ENCODE results near the gene SMARCAL1. TPM values are rescaled to one million over a fixed set of nuclear protein-coding genes. Genes with fewer than 3 reads are reported as not detected.

The SMARCAL1 gene
- total RNA-seq, 1 donor from 2014 or later = 34.3 TPM

DNA sequence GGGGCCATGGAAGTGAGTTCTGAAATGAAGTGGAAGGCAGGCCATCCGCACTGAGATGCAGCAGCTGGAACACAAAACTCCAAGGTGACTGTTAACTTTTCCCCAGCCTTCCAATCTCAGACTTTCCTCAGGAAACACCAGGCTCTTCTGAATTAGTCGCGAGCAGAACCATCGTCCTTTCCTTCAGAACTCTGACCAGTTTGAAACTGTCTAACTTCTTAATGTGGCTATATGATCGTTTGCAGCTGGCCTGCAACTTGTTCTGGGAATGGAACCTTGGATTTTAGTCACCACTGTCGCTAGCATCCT lies 85.7 kb downstream of the SMARCAL1 start:
- ATAC-seq (ENCODE audit: low read depth) (no peak), DNase-seq (no peak)
- peak overlapping the region; percentile 92 for H3K27ac Mint-ChIP-seq
- TF ChIP-seq, protein P1, sequence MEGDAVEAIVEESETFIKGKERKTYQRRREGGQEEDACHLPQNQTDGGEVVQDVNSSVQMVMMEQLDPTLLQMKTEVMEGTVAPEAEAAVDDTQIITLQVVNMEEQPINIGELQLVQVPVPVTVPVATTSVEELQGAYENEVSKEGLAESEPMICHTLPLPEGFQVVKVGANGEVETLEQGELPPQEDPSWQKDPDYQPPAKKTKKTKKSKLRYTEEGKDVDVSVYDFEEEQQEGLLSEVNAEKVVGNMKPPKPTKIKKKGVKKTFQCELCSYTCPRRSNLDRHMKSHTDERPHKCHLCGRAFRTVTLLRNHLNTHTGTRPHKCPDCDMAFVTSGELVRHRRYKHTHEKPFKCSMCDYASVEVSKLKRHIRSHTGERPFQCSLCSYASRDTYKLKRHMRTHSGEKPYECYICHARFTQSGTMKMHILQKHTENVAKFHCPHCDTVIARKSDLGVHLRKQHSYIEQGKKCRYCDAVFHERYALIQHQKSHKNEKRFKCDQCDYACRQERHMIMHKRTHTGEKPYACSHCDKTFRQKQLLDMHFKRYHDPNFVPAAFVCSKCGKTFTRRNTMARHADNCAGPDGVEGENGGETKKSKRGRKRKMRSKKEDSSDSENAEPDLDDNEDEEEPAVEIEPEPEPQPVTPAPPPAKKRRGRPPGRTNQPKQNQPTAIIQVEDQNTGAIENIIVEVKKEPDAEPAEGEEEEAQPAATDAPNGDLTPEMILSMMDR (IDR thresholded peaks at IDR 0.05) = no peak
- H3K4me1 Mint-ChIP-seq = peaks cover 69% of the 10 kb centered on the region
- POLR2A ChIA-PET = interaction anchor here (0.6 to 2.6 kb wide), 22 partner anchors 9 to 388 kb away, joined by 3 to 27 read pairs (median 5); partner anchors contain the start of genes SMARCAL1 and XRCC5
- H3K9me3 Mint-ChIP-seq = no peaks in the 10 kb centered on the region
- H3K27me3 Mint-ChIP-seq = no peaks in the 10 kb centered on the region
- CTCF ChIA-PET = interaction anchor here (0.6 to 1.3 kb wide), 2 partner anchors 20 to 275 kb away, joined by 3 read pairs; no protein-coding TSS in a partner anchor
- intact Hi-C loops (cut with micrococcal nuclease) = loop anchor here (1.0 to 10.0 kb wide), 7 partner anchors 86 to 1689 kb away; partner anchors contain the start of genes ATIC, BARD1, MREG and SMARCAL1
- H3K36me3 Mint-ChIP-seq (ENCODE audit: low read depth) = peaks cover 47% of the 10 kb centered on the region
- H3K4me3 Mint-ChIP-seq = peak overlapping the region; percentile 98

DNA sequence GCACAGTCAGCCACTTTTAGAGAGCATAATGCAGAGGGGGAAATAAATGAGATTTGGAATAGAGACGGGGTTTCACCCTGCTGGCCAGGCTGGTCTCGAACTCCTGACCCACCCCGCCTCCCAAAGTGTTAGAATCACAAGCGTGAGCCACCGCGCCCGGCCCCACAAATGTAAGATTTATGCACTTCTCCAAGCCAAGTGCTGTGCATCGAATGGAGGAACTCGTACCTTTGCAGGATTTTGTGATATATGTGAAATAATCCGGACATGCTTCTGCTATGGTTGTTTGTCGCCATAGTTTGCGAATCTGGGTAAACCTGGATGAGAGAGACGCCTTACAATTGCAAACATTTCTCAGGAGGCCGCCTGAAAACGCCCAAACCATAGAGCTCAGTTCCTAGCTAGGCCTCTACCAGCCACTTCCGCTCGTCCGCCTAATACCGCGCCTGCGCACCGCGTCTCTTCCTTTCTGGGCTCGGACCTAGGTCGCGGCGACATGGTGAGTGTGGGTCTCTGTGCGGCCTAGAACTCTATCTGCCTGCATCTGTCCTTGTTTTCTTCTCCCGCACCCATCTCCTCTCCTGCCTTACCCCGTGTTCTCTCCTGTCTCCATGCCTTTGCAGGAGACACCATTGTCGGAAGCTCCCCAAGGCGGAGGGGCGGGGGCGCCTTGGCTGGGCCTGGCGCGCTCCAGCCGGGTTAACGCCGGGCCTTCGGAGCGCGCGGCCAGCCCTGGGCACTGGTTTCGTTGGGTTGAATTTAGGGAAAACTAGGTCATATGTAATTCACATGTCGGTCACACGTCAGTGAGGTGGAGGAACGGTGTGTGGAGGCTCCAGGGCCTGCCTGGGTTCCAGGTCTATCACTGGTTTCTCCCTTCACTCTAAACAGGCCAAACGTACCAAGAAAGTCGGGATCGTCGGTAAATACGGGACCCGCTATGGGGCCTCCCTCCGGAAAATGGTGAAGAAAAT lies 86.4 kb downstream of the SMARCAL1 start, which contains the start of gene RPL37A:
TSS of gene RPL37A (plus strand) at position 466 of the 974 bp plus-strand sequence. CDS start at position 497, 31 bp downstream.
- H3K36me3 Mint-ChIP-seq (ENCODE audit: low read depth) = peaks cover 53% of the 10 kb centered on the region

DNA sequence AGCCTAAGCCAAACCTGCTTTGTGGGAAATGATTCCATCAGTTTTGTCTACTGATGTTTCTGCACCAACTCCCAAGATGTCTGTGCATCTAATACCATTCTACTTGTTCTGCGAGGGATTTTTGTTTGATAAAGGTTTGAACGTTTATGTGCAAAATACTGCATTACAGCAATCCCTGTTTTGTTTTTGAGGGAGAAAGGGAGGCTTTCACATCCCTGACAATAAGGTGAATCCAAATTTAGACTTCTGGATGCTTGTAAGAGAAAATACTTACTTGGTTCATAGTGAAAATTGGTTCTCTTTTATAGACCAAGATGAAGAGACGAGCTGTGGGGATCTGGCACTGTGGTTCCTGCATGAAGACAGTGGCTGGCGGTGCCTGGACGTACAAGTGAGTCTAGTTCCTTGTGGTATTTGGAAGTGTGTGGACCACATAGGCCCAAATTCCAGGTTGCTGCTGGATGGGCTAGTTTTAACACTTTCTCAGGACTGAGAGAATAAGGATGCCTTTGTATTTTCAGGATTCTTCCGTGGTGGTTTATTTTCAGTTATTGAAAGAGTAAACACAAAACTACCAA lies 87.4 kb downstream of the SMARCAL1 start:
- intact Hi-C loops (cut with micrococcal nuclease) = loop anchor here (2.0 to 10.0 kb wide), 4 partner anchors 485 to 1691 kb away; partner anchors contain the start of genes ATIC, BARD1 and MREG
- ATAC-seq (ENCODE audit: low read depth) (no peak), DNase-seq (no peak)
- Mint-ChIP-seq H3K4me1 (peaks cover 62% of the 10 kb centered on the region), H3K9me3 (no peaks in the 10 kb centered on the region), H3K27me3 (no peaks in the 10 kb centered on the region), H3K36me3 (ENCODE audit: low read depth) (peaks cover 63% of the 10 kb centered on the region), H3K4me3 (peak overlapping the region; percentile 98), H3K27ac (peak overlapping the region; percentile 92)
- POLR2A ChIA-PET = no interaction called here
- CTCF ChIA-PET = no interaction called here
- TF ChIP-seq, protein P1 (IDR thresholded peaks at IDR 0.05) = no peak

More for the DNA sequence above, 86.4 kb downstream of the SMARCAL1 start, which contains the start of gene RPL37A:
- POLR2A ChIA-PET = interaction anchor here (0.6 to 2.6 kb wide), 24 partner anchors 8 to 483 kb away, joined by 3 to 27 read pairs (median 4); partner anchors contain the start of genes SMARCAL1 and XRCC5
- Mint-ChIP-seq H3K4me3 (peak within 1 kb of the TSS; percentile 98), H3K9me3 (no peaks in the 10 kb centered on the region), H3K4me1 (peaks cover 64% of the 10 kb centered on the region), H3K27ac (peak within 1 kb of the TSS; percentile 92), H3K27me3 (no peaks in the 10 kb centered on the region)
- DNase-seq = peak; percentile 82
- peak; percentile 97 for ATAC-seq (ENCODE audit: low read depth)
- CTCF ChIA-PET = interaction anchor here (0.8 to 1.3 kb wide), 2 partner anchors 20 to 93 kb away, joined by 3 read pairs; no protein-coding TSS in a partner anchor
- intact Hi-C loops (cut with micrococcal nuclease) = loop anchor here (1.0 to 10.0 kb wide), 7 partner anchors 86 to 1690 kb away; partner anchors contain the start of genes ATIC, BARD1, MREG and SMARCAL1
- TF ChIP-seq, protein P1 (IDR thresholded peaks at IDR 0.05) = no peak

DNA sequence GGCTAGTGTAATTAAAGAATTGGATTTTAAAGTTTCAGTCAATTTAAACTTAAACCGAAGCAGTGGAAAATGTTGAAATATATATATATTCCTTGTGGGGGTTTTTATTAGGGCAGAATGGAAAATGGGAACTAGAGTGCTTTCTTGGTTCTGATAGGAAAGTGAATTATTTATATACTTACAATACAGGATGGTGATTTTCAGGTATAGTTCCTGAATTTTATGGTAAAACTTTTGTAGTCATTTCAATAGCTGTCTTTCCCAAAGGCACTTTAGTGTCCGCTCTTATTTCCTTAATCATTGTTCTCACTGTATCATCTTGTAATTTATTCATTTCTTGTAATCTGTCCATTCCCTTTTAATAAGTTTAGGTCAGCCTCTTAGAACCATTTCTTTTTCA lies 88.3 kb downstream of the SMARCAL1 start:
- DNase-seq (no peak), ATAC-seq (ENCODE audit: low read depth) (no peak)
- intact Hi-C loops (cut with micrococcal nuclease) = no loop called here
- Mint-ChIP-seq H3K4me3 (peak overlapping the region; percentile 98), H3K27ac (peak overlapping the region; percentile 92), H3K36me3 (ENCODE audit: low read depth) (peaks cover 70% of the 10 kb centered on the region), H3K4me1 (peaks cover 56% of the 10 kb centered on the region), H3K9me3 (no peaks in the 10 kb centered on the region), H3K27me3 (no peaks in the 10 kb centered on the region)
- TF ChIP-seq, protein P1 (IDR thresholded peaks at IDR 0.05) = no peak
- ChIA-PET POLR2A (interaction anchor here (1.0 kb wide), 1 partner anchor 9 kb away, joined by 4 read pairs; no protein-coding TSS in a partner anchor), CTCF (no interaction called here)
